ENCODE measurements around the gene KSR2.
"Not testable (repeated sequence)": the region's sequence is repeated elsewhere in the genome, so short reads cannot be mapped to it uniquely, and the experiment has no call there.

Gene KSR2

DNA sequence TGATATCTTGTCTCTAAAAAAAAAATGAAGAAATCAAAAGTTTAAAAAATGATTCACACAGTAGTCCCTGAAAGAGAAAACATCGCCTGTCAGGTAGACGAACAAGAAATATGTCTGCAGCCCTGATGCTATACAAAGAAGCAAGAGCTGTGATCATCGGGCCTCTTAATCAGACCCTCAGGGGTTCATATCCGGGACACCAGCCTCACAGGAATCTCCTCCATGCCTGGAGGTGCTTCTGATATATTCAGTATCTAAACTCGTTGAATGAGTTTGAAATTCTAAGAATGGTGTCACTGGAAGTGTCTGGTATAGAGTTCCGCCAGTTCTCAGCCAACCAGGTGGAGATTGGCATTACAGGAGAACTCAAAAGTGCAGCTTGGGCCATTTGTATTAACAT lies 64.7 kb downstream of the KSR2 start:
- TF ChIP-seq, protein P1, sequence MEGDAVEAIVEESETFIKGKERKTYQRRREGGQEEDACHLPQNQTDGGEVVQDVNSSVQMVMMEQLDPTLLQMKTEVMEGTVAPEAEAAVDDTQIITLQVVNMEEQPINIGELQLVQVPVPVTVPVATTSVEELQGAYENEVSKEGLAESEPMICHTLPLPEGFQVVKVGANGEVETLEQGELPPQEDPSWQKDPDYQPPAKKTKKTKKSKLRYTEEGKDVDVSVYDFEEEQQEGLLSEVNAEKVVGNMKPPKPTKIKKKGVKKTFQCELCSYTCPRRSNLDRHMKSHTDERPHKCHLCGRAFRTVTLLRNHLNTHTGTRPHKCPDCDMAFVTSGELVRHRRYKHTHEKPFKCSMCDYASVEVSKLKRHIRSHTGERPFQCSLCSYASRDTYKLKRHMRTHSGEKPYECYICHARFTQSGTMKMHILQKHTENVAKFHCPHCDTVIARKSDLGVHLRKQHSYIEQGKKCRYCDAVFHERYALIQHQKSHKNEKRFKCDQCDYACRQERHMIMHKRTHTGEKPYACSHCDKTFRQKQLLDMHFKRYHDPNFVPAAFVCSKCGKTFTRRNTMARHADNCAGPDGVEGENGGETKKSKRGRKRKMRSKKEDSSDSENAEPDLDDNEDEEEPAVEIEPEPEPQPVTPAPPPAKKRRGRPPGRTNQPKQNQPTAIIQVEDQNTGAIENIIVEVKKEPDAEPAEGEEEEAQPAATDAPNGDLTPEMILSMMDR (IDR thresholded peaks at IDR 0.05; ENCODE audit: low read depth, low read length) = no peak
- H3K4me3 ChIP-seq (ENCODE audit: low read depth, low read length) = no peak overlapping the region

DNA sequence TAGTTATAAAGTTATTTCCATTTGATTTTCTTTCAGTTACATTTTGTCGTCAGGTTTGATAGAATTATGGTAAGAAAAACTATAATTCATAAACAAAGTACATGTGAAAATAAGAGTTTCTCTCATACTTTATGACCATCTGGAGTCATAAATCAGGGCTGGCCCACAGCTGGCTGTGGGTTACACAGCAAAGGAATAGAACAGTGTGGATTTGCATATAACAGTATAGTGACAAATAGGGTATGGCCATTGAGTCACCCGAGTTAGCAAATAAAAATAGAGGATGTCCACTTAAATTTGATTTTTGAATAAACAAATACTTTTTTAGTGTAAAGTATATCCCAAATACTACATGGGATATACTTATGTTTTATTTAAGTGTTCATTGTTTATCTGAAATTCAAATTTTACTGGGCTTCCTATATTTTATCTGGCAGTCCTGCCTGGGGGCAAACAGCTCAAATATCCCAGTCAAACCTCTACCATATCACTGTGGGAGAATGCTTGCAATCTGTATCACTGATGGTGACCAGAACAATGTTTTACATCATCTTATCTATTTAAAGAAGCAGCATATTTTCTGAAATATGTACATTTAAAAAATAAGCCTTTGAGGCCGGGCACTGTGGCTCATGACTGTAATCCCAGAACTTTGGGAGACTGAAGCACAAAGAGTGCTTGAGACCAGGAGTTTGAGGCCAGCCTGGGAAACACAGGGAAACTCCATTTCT lies 65.5 kb downstream of the KSR2 start:
- no peak overlapping the region for H3K4me3 ChIP-seq (ENCODE audit: low read depth, low read length)
- TF ChIP-seq, protein P1 (IDR thresholded peaks at IDR 0.05; ENCODE audit: low read depth, low read length) = no peak

DNA sequence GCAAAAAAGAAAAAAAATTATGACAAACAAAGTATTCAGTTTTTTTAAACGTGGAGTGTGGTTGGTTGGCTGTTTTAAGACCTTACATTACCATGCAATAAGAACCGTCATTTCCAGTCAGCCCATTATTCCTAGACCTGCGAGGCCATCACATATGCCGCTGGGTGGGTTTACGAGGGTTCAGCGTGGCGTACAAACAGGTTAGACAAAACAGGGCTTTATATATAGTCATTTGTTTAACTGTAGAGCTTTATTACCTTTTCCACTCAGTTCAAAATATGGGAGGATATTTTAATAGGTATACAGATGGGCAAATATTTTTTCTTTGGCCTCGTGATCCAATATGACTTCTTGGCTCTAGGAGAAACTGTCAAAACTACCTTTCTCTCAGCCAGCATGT lies 67.2 kb downstream of the KSR2 start:
- H3K4me3 ChIP-seq (ENCODE audit: low read depth, low read length) = no peak overlapping the region
- TF ChIP-seq, protein P1 (IDR thresholded peaks at IDR 0.05; ENCODE audit: low read depth, low read length) = no peak

DNA sequence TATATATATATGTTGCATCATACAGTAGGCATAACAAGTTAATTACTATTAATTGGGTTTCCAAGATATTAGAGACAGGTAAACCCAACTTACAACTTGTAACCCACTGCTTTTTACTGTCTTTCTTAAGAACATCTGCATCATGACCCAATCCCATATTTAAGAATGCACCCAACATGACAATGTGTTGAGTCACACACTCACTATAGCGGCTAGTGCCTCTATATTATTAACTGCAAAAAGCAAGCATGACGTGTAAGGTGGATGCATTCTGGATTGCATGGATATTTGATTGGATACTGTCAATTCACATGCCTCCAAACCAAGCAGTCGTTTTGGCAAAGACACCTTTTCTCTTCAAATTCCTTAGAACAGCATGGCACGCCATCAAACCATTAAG lies 68.2 kb downstream of the KSR2 start:
- no peak overlapping the region for H3K4me3 ChIP-seq (ENCODE audit: low read depth, low read length)
- TF ChIP-seq, protein P1 (IDR thresholded peaks at IDR 0.05; ENCODE audit: low read depth, low read length) = no peak

DNA sequence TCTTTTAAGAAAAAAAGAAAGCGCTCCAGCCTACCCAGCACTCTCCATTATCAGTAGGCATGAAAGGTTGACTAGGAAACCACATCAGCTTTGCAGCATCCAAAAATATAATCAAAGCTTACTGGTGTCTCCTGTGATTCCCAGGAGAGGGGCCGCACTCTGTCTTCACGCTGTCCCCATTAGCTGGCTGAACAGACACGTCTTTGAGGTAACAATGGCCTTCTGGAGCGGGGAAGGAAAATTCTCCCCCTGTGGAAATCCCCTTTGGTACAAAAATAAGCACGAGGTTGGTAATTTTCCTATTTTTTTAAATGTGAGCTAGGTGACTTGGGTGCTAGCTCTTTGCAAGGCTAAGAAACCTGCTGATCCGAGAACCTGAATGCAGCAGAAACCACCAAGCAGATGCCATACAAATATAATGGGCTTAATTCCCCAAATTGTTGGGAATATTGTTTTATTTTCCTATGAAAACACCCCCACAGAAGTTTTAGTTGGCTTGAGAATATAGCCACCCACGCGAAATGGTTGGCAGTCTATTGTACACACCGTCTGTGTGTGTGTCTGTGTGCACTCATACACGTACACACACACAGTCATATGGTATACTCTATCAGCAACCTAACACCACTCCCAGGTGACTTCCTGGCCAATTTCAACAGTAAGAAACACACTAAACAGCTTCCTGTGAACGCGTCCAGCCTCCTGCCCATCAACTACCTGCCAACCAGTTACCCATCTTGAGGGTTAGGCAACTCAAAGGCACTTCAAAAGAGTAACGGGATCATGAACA lies 71.2 kb downstream of the KSR2 start:
- H3K4me3 ChIP-seq (ENCODE audit: low read depth, low read length) = no peak overlapping the region
- TF ChIP-seq, protein P1 (IDR thresholded peaks at IDR 0.05; ENCODE audit: low read depth, low read length) = no peak

DNA sequence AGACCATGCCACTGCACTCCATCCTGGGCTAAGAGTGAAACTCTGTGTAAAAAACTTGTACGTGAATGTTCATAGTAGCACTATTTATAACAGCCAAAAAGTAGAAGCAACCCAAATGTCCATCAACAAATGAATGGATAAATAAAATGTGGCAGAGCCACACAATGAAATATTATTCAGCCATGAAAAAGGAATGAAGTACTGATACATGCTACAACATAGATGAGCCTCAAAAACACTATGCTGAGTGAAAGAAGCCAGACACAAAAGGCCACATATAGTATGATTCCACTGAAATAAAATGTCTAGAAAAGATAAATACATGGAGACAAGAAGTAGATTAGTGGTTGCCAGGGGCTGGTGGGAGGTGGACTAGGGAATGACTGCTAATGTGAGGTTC lies 72.8 kb downstream of the KSR2 start:
- TF ChIP-seq, protein P1 (IDR thresholded peaks at IDR 0.05; ENCODE audit: low read depth, low read length) = no peak
- H3K4me3 ChIP-seq (ENCODE audit: low read depth, low read length) = no peak overlapping the region

DNA sequence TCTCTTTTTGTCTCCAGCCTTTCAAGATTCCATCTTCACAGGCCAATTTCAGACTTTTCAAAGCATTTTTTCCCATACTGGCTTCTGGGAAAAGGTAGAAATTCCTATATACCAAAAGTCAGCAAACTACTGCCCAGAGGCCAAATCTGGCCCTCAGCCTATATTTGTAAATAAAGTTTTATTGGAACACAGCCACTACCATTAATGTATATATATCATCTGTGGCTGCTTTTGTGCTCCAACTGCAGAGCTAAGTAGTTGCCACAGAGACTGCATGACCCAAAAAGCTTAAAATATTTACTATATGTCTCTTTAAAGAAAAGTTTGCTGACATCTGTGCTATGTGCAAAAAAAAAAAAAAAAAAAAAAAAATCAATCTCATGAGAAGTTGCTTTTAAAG lies 76.3 kb downstream of the KSR2 start:
- H3K4me3 ChIP-seq (ENCODE audit: low read depth, low read length) = no peak overlapping the region
- TF ChIP-seq, protein P1 (IDR thresholded peaks at IDR 0.05; ENCODE audit: low read depth, low read length) = no peak

DNA sequence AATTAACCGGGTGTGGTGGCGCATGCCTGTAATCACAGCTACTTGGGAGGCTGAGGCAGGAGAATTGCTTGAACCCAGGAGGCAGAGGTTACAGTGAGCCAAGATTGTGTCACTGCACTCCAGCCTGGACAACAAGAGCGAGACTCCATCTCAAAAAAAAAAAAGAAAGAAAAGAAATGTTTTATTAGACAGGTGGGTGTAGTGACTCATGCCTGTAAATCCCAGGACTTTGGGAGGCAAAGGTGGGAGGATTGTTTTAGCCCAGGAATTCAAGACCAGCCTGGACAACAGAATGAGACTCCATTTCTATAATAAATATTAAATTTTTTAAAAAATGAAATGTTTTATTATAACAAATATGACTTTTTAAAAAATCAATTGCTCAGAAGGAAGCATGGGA lies 77.5 kb downstream of the KSR2 start:
- not testable (repeated sequence) for H3K4me3 ChIP-seq (ENCODE audit: low read depth, low read length)
